ENCODE data around the gene FXYD4.
"Not testable (repeated sequence)": the region's sequence is repeated elsewhere in the genome, so short reads cannot be mapped to it uniquely, and the experiment has no call there.

Gene FXYD4

GRCh38 chr10:43421201-43421507, 49.7 kb downstream of the FXYD4 start:
- no peak for DNase-seq

- DNase-seq, result no peak
Measured at GRCh38 chr10:43421519-43421918, 50.1 kb downstream of the FXYD4 start.

- DNase-seq, result not testable (repeated sequence)
Measured at GRCh38 chr10:43421944-43422343, 50.5 kb downstream of the FXYD4 start.

GRCh38 chr10:43424416-43424815, 53.0 kb downstream of the FXYD4 start:
- no peak for DNase-seq

Data from activated gamma-delta T cell treated with Interleukin-2 at 50 U/mL for 16 hours (primary cell).